NCI-H2171 treated with DMSO at 0.1 percent for 48 hours (cell line): ENCODE data around the gene MTHFD1L.

Source experiments
- DNase-seq: peaks from one replicate; lab custom pipeline; 2025; lab: John Stamatoyannopoulos, UW

MTHFD1L gene

GRCh38 chr6:150991487-150991886 lies 126.0 kb downstream of the MTHFD1L start:
- DNase-seq: peak; percentile 6

- DNase-seq: no peak
Observed at GRCh38 chr6:150992262-150992661, 126.8 kb downstream of the MTHFD1L start.

GRCh38 chr6:150992703-150993102 lies 127.2 kb downstream of the MTHFD1L start:
- DNase-seq: no peak

GRCh38 chr6:150993253-150993652 lies 127.8 kb downstream of the MTHFD1L start:
- no peak for DNase-seq

GRCh38 chr6:150994026-150994425 lies 128.5 kb downstream of the MTHFD1L start:
- DNase-seq: no peak

GRCh38 chr6:150996968-150997367 lies 131.5 kb downstream of the MTHFD1L start:
- DNase-seq: no peak

GRCh38 chr6:150999107-150999506 lies 133.6 kb downstream of the MTHFD1L start:
- DNase-seq: no peak

- DNase-seq: no peak
Observed at GRCh38 chr6:150999576-150999975, 134.1 kb downstream of the MTHFD1L start.

GRCh38 chr6:151001387-151002056 lies 136.0 kb downstream of the MTHFD1L start:
- DNase-seq: no peak

- no peak for DNase-seq
Observed at GRCh38 chr6:151002057-151002450, 136.6 kb downstream of the MTHFD1L start.

GRCh38 chr6:151002491-151002935 lies 137.0 kb downstream of the MTHFD1L start:
- DNase-seq: no peak

GRCh38 chr6:151004383-151005024 lies 139.0 kb downstream of the MTHFD1L start:
- no peak for DNase-seq

- no peak for DNase-seq
Observed at GRCh38 chr6:151005164-151005563, 139.7 kb downstream of the MTHFD1L start.

- DNase-seq: no peak
Observed at GRCh38 chr6:151005896-151006632, 140.6 kb downstream of the MTHFD1L start.

GRCh38 chr6:151007076-151007475 lies 141.6 kb downstream of the MTHFD1L start:
- DNase-seq: no peak

- no peak for DNase-seq
Observed at GRCh38 chr6:151007922-151008321, 142.4 kb downstream of the MTHFD1L start.

GRCh38 chr6:151008425-151008824 lies 142.9 kb downstream of the MTHFD1L start:
- no peak for DNase-seq

- DNase-seq: no peak
Observed at GRCh38 chr6:151009576-151009975, 144.1 kb downstream of the MTHFD1L start.

GRCh38 chr6:151010071-151010470 lies 144.6 kb downstream of the MTHFD1L start:
- peak; percentile 52 for DNase-seq

GRCh38 chr6:151012321-151013294 lies 147.1 kb downstream of the MTHFD1L start:
- no peak for DNase-seq

GRCh38 chr6:151014404-151015100 lies 149.1 kb downstream of the MTHFD1L start:
- peak; percentile 80 for DNase-seq
